Effector memory CD4-positive, alpha-beta T cell (primary cell): ENCODE data around the gene CDH4.

Experiments used
- DNase-seq, 3 donors: peaks; one replicate each; pipeline ENCODE4 v3.0.0-alpha.2; 2020
- H3K27ac ChIP-seq: 2 replicates; pipeline ENCODE4 v1.7.0; 2013; ENCODE audit warnings: mild to moderate bottlenecking, low read length, moderate library complexity; ENCODE audit not compliant: insufficient read depth, poor library complexity, severe bottlenecking
- H3K27me3 ChIP-seq: replicated peaks from 2 replicates; pipeline ENCODE4 v1.7.0; 2013; ENCODE audit warnings: mild to moderate bottlenecking, low read length; ENCODE audit not compliant: insufficient read depth, control insufficient read depth, poor library complexity, severe bottlenecking
- H3K36me3 ChIP-seq: 2 replicates; pipeline ENCODE4 v1.7.0; 2013; ENCODE audit warnings: mild to moderate bottlenecking, low read length, moderate library complexity; ENCODE audit not compliant: control insufficient read depth, insufficient read depth
- H3K4me1 ChIP-seq: 2 replicates; pipeline ENCODE4 v1.7.0; 2013; ENCODE audit warnings: low read length, mild to moderate bottlenecking; ENCODE audit not compliant: control insufficient read depth, insufficient read depth, poor library complexity, severe bottlenecking
- H3K4me3 ChIP-seq: 2 replicates; pipeline ENCODE4 v1.7.0; 2013; ENCODE audit warnings: low read length, low read depth, mild to moderate bottlenecking; ENCODE audit not compliant: insufficient read depth, poor library complexity, severe bottlenecking
- H3K9me3 ChIP-seq: 2 replicates; pipeline ENCODE4 v1.7.0; 2013; ENCODE audit warnings: mild to moderate bottlenecking, low read length, moderate library complexity; ENCODE audit not compliant: control insufficient read depth

Gene CDH4

GRCh38 chr20:61299104-61299503 lies 47.0 kb downstream of the CDH4 start:
- Histone ChIP-seq H3K4me3 (no peak overlapping the region), H3K27ac (no peak overlapping the region), H3K9me3 (no peaks in the 10 kb centered on the region), H3K4me1 (no peaks in the 10 kb centered on the region), H3K27me3 (no peaks in the 10 kb centered on the region), H3K36me3 (no peaks in the 10 kb centered on the region)
- no peak for DNase-seq

GRCh38 chr20:61299618-61300017 lies 47.6 kb downstream of the CDH4 start:
- H3K9me3 ChIP-seq = no peaks in the 10 kb centered on the region
- DNase-seq = no peak
- no peaks in the 10 kb centered on the region for H3K36me3 ChIP-seq
- no peak overlapping the region for H3K4me3 ChIP-seq
- H3K4me1 ChIP-seq = no peaks in the 10 kb centered on the region
- no peak overlapping the region for H3K27ac ChIP-seq
- H3K27me3 ChIP-seq = no peaks in the 10 kb centered on the region

GRCh38 chr20:61300293-61300692 lies 48.2 kb downstream of the CDH4 start:
- Histone ChIP-seq H3K27me3 (no peaks in the 10 kb centered on the region), H3K9me3 (no peaks in the 10 kb centered on the region), H3K4me3 (no peak overlapping the region), H3K27ac (no peak overlapping the region), H3K4me1 (no peaks in the 10 kb centered on the region), H3K36me3 (no peaks in the 10 kb centered on the region)
- no peak for DNase-seq

- no peak for DNase-seq
- Histone ChIP-seq H3K36me3 (no peaks in the 10 kb centered on the region), H3K27ac (no peak overlapping the region), H3K9me3 (no peaks in the 10 kb centered on the region), H3K4me3 (no peak overlapping the region), H3K27me3 (no peaks in the 10 kb centered on the region), H3K4me1 (no peaks in the 10 kb centered on the region)
Measured at GRCh38 chr20:61300709-61301108, 48.6 kb downstream of the CDH4 start.

- Histone ChIP-seq H3K27ac (no peak overlapping the region), H3K4me1 (no peaks in the 10 kb centered on the region), H3K4me3 (no peak overlapping the region), H3K27me3 (no peaks in the 10 kb centered on the region), H3K9me3 (no peaks in the 10 kb centered on the region), H3K36me3 (no peaks in the 10 kb centered on the region)
- no peak for DNase-seq
Measured at GRCh38 chr20:61301711-61302525, 49.9 kb downstream of the CDH4 start.

- no peaks in the 10 kb centered on the region for H3K27me3 ChIP-seq
- no peak overlapping the region for H3K27ac ChIP-seq
- no peaks in the 10 kb centered on the region for H3K36me3 ChIP-seq
- H3K9me3 ChIP-seq = no peaks in the 10 kb centered on the region
- no peaks in the 10 kb centered on the region for H3K4me1 ChIP-seq
- no peak overlapping the region for H3K4me3 ChIP-seq
- DNase-seq = no peak
Measured at GRCh38 chr20:61303217-61303616, 51.2 kb downstream of the CDH4 start.

GRCh38 chr20:61303675-61304074 lies 51.6 kb downstream of the CDH4 start:
- Histone ChIP-seq H3K4me1 (no peaks in the 10 kb centered on the region), H3K36me3 (no peaks in the 10 kb centered on the region), H3K27ac (no peak overlapping the region), H3K27me3 (no peaks in the 10 kb centered on the region), H3K9me3 (no peaks in the 10 kb centered on the region), H3K4me3 (no peak overlapping the region)
- no peak for DNase-seq

- H3K9me3 ChIP-seq = no peaks in the 10 kb centered on the region
Measured at GRCh38 chr20:61304750-61305149, 52.7 kb downstream of the CDH4 start.

GRCh38 chr20:61306937-61307475 lies 54.9 kb downstream of the CDH4 start:
- Histone ChIP-seq H3K27ac (no peak overlapping the region), H3K9me3 (no peaks in the 10 kb centered on the region), H3K4me1 (no peaks in the 10 kb centered on the region), H3K27me3 (no peaks in the 10 kb centered on the region), H3K4me3 (no peak overlapping the region), H3K36me3 (no peaks in the 10 kb centered on the region)
- DNase-seq = no peak

More at GRCh38 chr20:61304750-61305149, 52.7 kb downstream of the CDH4 start:
- H3K4me3 ChIP-seq = no peak overlapping the region
- H3K27ac ChIP-seq = no peak overlapping the region
- no peak for DNase-seq
- H3K36me3 ChIP-seq = no peaks in the 10 kb centered on the region
- no peaks in the 10 kb centered on the region for H3K4me1 ChIP-seq
- H3K27me3 ChIP-seq = no peaks in the 10 kb centered on the region

- Histone ChIP-seq H3K27ac (no peak overlapping the region), H3K4me1 (no peaks in the 10 kb centered on the region), H3K9me3 (no peaks in the 10 kb centered on the region), H3K36me3 (no peaks in the 10 kb centered on the region), H3K4me3 (no peak overlapping the region), H3K27me3 (no peaks in the 10 kb centered on the region)
- no peak for DNase-seq
Measured at GRCh38 chr20:61307686-61308476, 55.8 kb downstream of the CDH4 start.
